ENCODE results near the gene ENO2.

GRCh38 chr12:6928022-6928702 is 13.8 kb downstream of the ENO2 start:
- TF ChIP-seq, protein P1, sequence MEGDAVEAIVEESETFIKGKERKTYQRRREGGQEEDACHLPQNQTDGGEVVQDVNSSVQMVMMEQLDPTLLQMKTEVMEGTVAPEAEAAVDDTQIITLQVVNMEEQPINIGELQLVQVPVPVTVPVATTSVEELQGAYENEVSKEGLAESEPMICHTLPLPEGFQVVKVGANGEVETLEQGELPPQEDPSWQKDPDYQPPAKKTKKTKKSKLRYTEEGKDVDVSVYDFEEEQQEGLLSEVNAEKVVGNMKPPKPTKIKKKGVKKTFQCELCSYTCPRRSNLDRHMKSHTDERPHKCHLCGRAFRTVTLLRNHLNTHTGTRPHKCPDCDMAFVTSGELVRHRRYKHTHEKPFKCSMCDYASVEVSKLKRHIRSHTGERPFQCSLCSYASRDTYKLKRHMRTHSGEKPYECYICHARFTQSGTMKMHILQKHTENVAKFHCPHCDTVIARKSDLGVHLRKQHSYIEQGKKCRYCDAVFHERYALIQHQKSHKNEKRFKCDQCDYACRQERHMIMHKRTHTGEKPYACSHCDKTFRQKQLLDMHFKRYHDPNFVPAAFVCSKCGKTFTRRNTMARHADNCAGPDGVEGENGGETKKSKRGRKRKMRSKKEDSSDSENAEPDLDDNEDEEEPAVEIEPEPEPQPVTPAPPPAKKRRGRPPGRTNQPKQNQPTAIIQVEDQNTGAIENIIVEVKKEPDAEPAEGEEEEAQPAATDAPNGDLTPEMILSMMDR (IDR thresholded peaks at IDR 0.05): no peak
- TF ChIP-seq EP300 (IDR thresholded peaks at IDR 0.05) (no peak), POLR2AphosphoS5 (IDR thresholded peaks at IDR 0.05) (no peak), POLR2A (IDR thresholded peaks at IDR 0.05; ENCODE audit: low read depth) (no peak)
